GM12878 (cell line): ENCODE results near the gene DKK3. TPM values are rescaled to one million over a fixed set of nuclear protein-coding genes. Genes with fewer than 3 reads are reported as not detected.

Source experiments
- ATAC-seq: fragments of 200-7000 bp; cut with Tn5 transposase; 3 replicates; pipeline ENCODE4 v1.9.1; 2020; ENCODE audit warnings: mild to moderate bottlenecking, moderate library complexity
- BruUV-seq: library from RNA; stranded (reverse); fragments of 400-500 nt; replicated peaks from 2 replicates; lab custom pipeline; 2021; lab: Mats Ljungman, UMichigan
- CTCF ChIA-PET: fragments of 300-600 bp; sonication (Branson Sonifier 250); formaldehyde crosslinking; extraction: SDS; loops from one replicate; lab custom pipeline; 2021; ENCODE audit warnings: inconsistent platforms; lab: Yijun Ruan, JAX
- POLR2A ChIA-PET: fragments of 350-600 bp; formaldehyde crosslinking; extraction: SDS; loops from one replicate; lab custom pipeline; 2021; ENCODE audit warnings: inconsistent platforms; lab: Charles Lee
- RAD21 ChIA-PET: fragments of 300-600 bp; sonication (Branson Sonifier 250); formaldehyde crosslinking; loops from one replicate; lab custom pipeline; 2023; ENCODE audit warnings: antibody characterized with exemption; ENCODE audit not compliant: unreplicated experiment; lab: Charles Lee
- SMC1A ChIA-PET: fragments of 300-600 bp; sonication (Branson Sonifier 250); formaldehyde crosslinking; loops from one replicate; lab custom pipeline; 2023; ENCODE audit not compliant: unreplicated experiment, uncharacterized antibody; lab: Charles Lee
- DNase-seq: peaks from one replicate; pipeline ENCODE4 v3.0.0-alpha.2; 2011; ENCODE audit warnings: low read depth, low spot score
- FAIRE-seq: peaks from 3 replicates; lab custom pipeline; 2011; peaks lifted over from hg19 to GRCh38; lab: Jason Lieb, UNC
- H2AFZ ChIP-seq: 2 replicates; pipeline ENCODE4 v1.6.0; 2011; ENCODE audit warnings: low read depth, low read length, control low read depth; ENCODE audit not compliant: control insufficient read depth
- H3K27ac ChIP-seq: 2 replicates; pipeline ENCODE4 v1.5.1; 2011; ENCODE audit warnings: control low read depth; ENCODE audit not compliant: control insufficient read depth, insufficient read depth
- H3K27me3 ChIP-seq, 2 experiments: replicated peaks in 1 of 2; 2 replicates each; pipeline versions ENCODE4 v1.6.0 to v1.6.1; 2011; ENCODE audit warnings: low read length in 1 of 2; ENCODE audit not compliant: control insufficient read depth in 2 of 2, insufficient read depth in 2 of 2
- H3K36me3 ChIP-seq, 2 experiments: 2 replicates each; pipeline ENCODE4 v1.5.1; 2011; ENCODE audit warnings: low read length in 1 of 2; ENCODE audit not compliant: control insufficient read depth in 2 of 2, insufficient read depth in 2 of 2
- H3K4me1 ChIP-seq: 2 replicates; pipeline ENCODE4 v1.6.1; 2011; ENCODE audit warnings: mild to moderate bottlenecking, low read length, moderate library complexity, mixed read lengths; ENCODE audit not compliant: control insufficient read depth, insufficient read depth
- H3K4me2 ChIP-seq: 2 replicates; pipeline ENCODE4 v1.6.0; 2011; ENCODE audit warnings: control low read depth; ENCODE audit not compliant: control insufficient read depth, insufficient read depth
- H3K4me3 ChIP-seq: fragments of 200-600 bp; sonication (generic); 2 replicates; pipeline ENCODE4 v1.5.1; 2016
- H3K79me2 ChIP-seq: 2 replicates; pipeline ENCODE4 v1.6.0; 2011; ENCODE audit warnings: low read length; ENCODE audit not compliant: control insufficient read depth, insufficient read depth
- H3K9ac ChIP-seq: 2 replicates; pipeline ENCODE4 v1.8.0; 2011; ENCODE audit warnings: low read length, control low read depth, mixed read lengths; ENCODE audit not compliant: control insufficient read depth, insufficient read depth
- H3K9me3 ChIP-seq: replicated peaks from 3 replicates; pipeline ENCODE4 v1.5.1; 2011; ENCODE audit warnings: mild to moderate bottlenecking, low read length; ENCODE audit not compliant: control insufficient read depth, insufficient read depth
- H4K20me1 ChIP-seq: 2 replicates; pipeline ENCODE4 v1.6.0; 2011; ENCODE audit not compliant: control insufficient read depth, insufficient read depth
- CHD2 ChIP-seq: IDR thresholded peaks from 2 replicates; pipeline ENCODE4 v1.6.1; 2011; ENCODE audit warnings: low read depth, low read length, improper control_type of control experiment, borderline replicate concordance
- CHD4 ChIP-seq: fragments of 200-600 bp; sonication (generic); IDR thresholded peaks from 2 replicates; pipeline ENCODE4 v1.6.1; 2016; ENCODE audit warnings: mild to moderate bottlenecking
- DPF2 ChIP-seq: fragments of 450-650 bp; IDR thresholded peaks from 2 replicates; pipeline ENCODE4 v1.6.1; 2017; ENCODE audit warnings: mild to moderate bottlenecking
- HDGF ChIP-seq: fragments of 450-650 bp; IDR thresholded peaks from 2 replicates; pipeline ENCODE4 v1.6.1; 2016; ENCODE audit warnings: antibody characterized with exemption
- IRF3 ChIP-seq: fragments of 450-650 bp; IDR thresholded peaks from 2 replicates; pipeline ENCODE4 v1.6.1; 2014; ENCODE audit warnings: mild to moderate bottlenecking
- IRF4 ChIP-seq: IDR thresholded peaks from 2 replicates; pipeline ENCODE4 v1.6.1; 2011; ENCODE audit warnings: low read depth, low read length
- JUNB ChIP-seq: IDR thresholded peaks from 2 replicates; pipeline ENCODE4 v1.6.1; 2016; ENCODE audit warnings: antibody characterized with exemption, mild to moderate bottlenecking
- LARP7 ChIP-seq: fragments of 450-650 bp; IDR thresholded peaks from 2 replicates; pipeline ENCODE4 v1.6.1; 2017; ENCODE audit warnings: mild to moderate bottlenecking
- PML ChIP-seq: IDR thresholded peaks from 2 replicates; pipeline ENCODE4 v1.6.1; 2012; ENCODE audit warnings: low read length, inconsistent platforms
- SPI1 ChIP-seq: IDR thresholded peaks from 2 replicates; pipeline ENCODE4 v1.6.1; 2011; ENCODE audit warnings: low read depth, mild to moderate bottlenecking, low read length, moderate library complexity, borderline replicate concordance; ENCODE audit not compliant: insufficient read depth
- TCF3 ChIP-seq: IDR thresholded peaks from 2 replicates; pipeline ENCODE4 v1.6.1; 2012; ENCODE audit warnings: low read depth, mild to moderate bottlenecking, low read length, borderline replicate concordance; ENCODE audit not compliant: insufficient read depth
- YY1 ChIP-seq: IDR thresholded peaks from 2 replicates; pipeline ENCODE4 v1.6.1; 2011; ENCODE audit warnings: low read depth, mild to moderate bottlenecking, low read length
- ZBTB11 ChIP-seq: fragments of 450-650 bp; formaldehyde crosslinking; IDR thresholded peaks from 2 replicates; pipeline ENCODE4 v1.5.0; 2022; ENCODE audit warnings: mild to moderate bottlenecking, missing genetic modification characterization
- ZNF24 ChIP-seq: fragments of 450-650 bp; IDR thresholded peaks from 2 replicates; pipeline ENCODE4 v1.6.1; 2017; ENCODE audit warnings: antibody characterized with exemption, mild to moderate bottlenecking
- ZNF274 ChIP-seq: IDR thresholded peaks from one replicate; pipeline ENCODE4 v1.8.0; 2011; ENCODE audit not compliant: insufficient read length, insufficient read depth
- ZNF592 ChIP-seq: fragments of 450-650 bp; IDR thresholded peaks from 2 replicates; pipeline ENCODE4 v1.6.1; 2017; ENCODE audit warnings: mild to moderate bottlenecking, moderate library complexity
- WGBS: methylation state at CpG from one replicate; pipeline ENCODE4 v1.1.6; 2016; ENCODE audit warnings: low lambda C conversion rate; ENCODE audit not compliant: insufficient replicate concordance, insufficient coverage; ENCODE audit errors: missing lambda C conversion rate; 5-methylcytosine and 5-hydroxymethylcytosine counted together
- in situ Hi-C: fragments of 300-500 bp; cut with MboI; formaldehyde crosslinking; loops from 9 replicates; pipeline ENCODE4 v1.14.3; 2018; ENCODE audit warnings: mixed read lengths
- intact Hi-C: fragments of 100-400 bp; cut with micrococcal nuclease; formaldehyde crosslinking; loops from one replicate; pipeline ENCODE4 v1.14.2; 2022; ENCODE audit not compliant: unreplicated experiment
- polyA plus RNA-seq, 11 experiments: library from polyadenylated mRNA; depleted of rRNA in 4 of 11; unstranded in 6 of 11; stranded (reverse) in 5 of 11; fragments of >200 nt; fragmentation: Nextera tagmentation in 4 of 11; fragmentation: Illumina TruSeq in 1 of 11; extraction: Ambion mirVana in 4 of 11; extraction: Trizol in 1 of 11; gene quantifications; 1 replicate in 1 of 11; 2 replicates in 10 of 11; pipeline versions ENCODE4 v1.2.1 to v1.2.3, GENCODE V29; 2011 to 2016; ENCODE audit warnings: inconsistent platforms in 2 of 11, missing spikeins in 2 of 11, low read depth in 1 of 11
- total RNA-seq, 4 experiments: library from RNA; depleted of rRNA in 3 of 4; stranded (reverse); fragments of >200 nt in 3 of 4; fragmentation: Illumina TruSeq in 1 of 4; extraction: Trizol in 1 of 4; gene quantifications; 2 replicates each; pipeline versions ENCODE4 v1.2.1 to v1.2.3, GENCODE V29; 2013 to 2021

The DKK3 gene
- total and polyA plus RNA-seq, 10 of the 15 experiments (the other 5 are each of a cell fraction or from before 2014, with no cell fraction given) = 0.07 to 0.16 (median 0.15) TPM; not detected in 7

GRCh38 chr11:11964774-11965150 lies 43.7 kb downstream of the DKK3 start:
- no peaks in the 10 kb centered on the region; a peak in 2 of 4 replicates for H3K27me3 ChIP-seq
- DNase-seq = no peak
- H3K9ac ChIP-seq = no peak overlapping the region
- H3K9me3 ChIP-seq = no peaks in the 10 kb centered on the region
- 32% methylated on average over 4 of the region's 5 CpGs for WGBS
- CTCF ChIA-PET = interaction anchor here (0.6 to 1.3 kb wide), 4 partner anchors 10 to 859 kb away, joined by 3 read pairs; no protein-coding TSS in a partner anchor
- H3K79me2 ChIP-seq = no peaks in the 10 kb centered on the region
- H3K36me3 ChIP-seq = no peaks in the 10 kb centered on the region
- no TSS peak for BruUV-seq
- no peak overlapping the region for H2AFZ ChIP-seq
- peaks cover 9% of the 10 kb centered on the region for H3K4me1 ChIP-seq
- H3K4me2 ChIP-seq = no peak overlapping the region
- no peak overlapping the region for H3K27ac ChIP-seq
- no peak for TF ChIP-seq ZNF592
- TF ChIP-seq IRF3 = no peak
- TF ChIP-seq ZNF274 = no peak
- no peak for TF ChIP-seq DPF2
- no peak for TF ChIP-seq LARP7
- no peak for TF ChIP-seq CHD4
- no peak for TF ChIP-seq TCF3
- TF ChIP-seq PML = no peak
- no peak for TF ChIP-seq CHD2
- no peak for TF ChIP-seq ZNF24
- TF ChIP-seq SPI1 = no peak
- no peak for TF ChIP-seq YY1
- no peak for TF ChIP-seq IRF4
- no peak for TF ChIP-seq ZBTB11 (CRISPR knock-in tag)
- no peak for TF ChIP-seq JUNB
- no peak for TF ChIP-seq HDGF
- TF ChIP-seq, all 136 proteins: peak for 0
- Histone ChIP-seq H3K4me3 (no peak overlapping the region), H4K20me1 (no peaks in the 10 kb centered on the region)
- ChIA-PET RAD21 (no interaction called here), POLR2A (no interaction called here), SMC1A (no interaction called here)
- no peak for ATAC-seq
- in situ Hi-C loops (no loop called here), intact Hi-C loops (no loop called here)
- no peak for FAIRE-seq
